GM10266 (cell line): ENCODE results near the gene LIMS2.

ENCODE experiments used
- DNase-seq: peaks from one replicate; pipeline ENCODE4 v3.0.0; 2012; ENCODE audit errors: extremely low spot score
- CTCF ChIP-seq: IDR thresholded peaks from 2 replicates; pipeline ENCODE4 v1.5.1; 2012; ENCODE audit warnings: mild to moderate bottlenecking, low read depth; ENCODE audit not compliant: control insufficient read depth, insufficient read depth; ENCODE audit errors: missing control alignments

LIMS2 gene

GRCh38 chr2:127624756-127625571, 50.4 kb downstream of the LIMS2 start:
- DNase-seq = no peak
- TF ChIP-seq CTCF = no peak

- no peak for DNase-seq
- TF ChIP-seq CTCF = no peak
Observed at GRCh38 chr2:127624320-127624755, 51.0 kb downstream of the LIMS2 start.

- no peak for TF ChIP-seq CTCF
- DNase-seq = no peak
Observed at GRCh38 chr2:127623388-127624319, 51.7 kb downstream of the LIMS2 start.

- TF ChIP-seq CTCF = no peak
- DNase-seq = no peak
Observed at GRCh38 chr2:127622561-127623387, 52.6 kb downstream of the LIMS2 start.

- no peak for TF ChIP-seq CTCF
- no peak for DNase-seq
Observed at GRCh38 chr2:127621981-127622431, 53.3 kb downstream of the LIMS2 start.

- no peak for TF ChIP-seq CTCF
- DNase-seq = no peak
Observed at GRCh38 chr2:127620866-127621265, 54.5 kb downstream of the LIMS2 start.
